Stimulated activated naive CD8-positive, alpha-beta T cell treated with anti-CD3 and anti-CD28 coated beads, Interleukin-15, Interleukin-2, amounts not matched to agents 100 ng/mL and 50 ng/mL, for 24 hours (primary cell): ENCODE measurements around the gene CS.
A peak's percentile ranks its signal among the peaks of the same experiment; 100 is the strongest.
"Not testable (repeated sequence)": the region's sequence is repeated elsewhere in the genome, so short reads cannot be mapped to it uniquely, and the experiment has no call there.

Experiments used
- H3K27ac Mint-ChIP-seq: one replicate; pipeline ENCODE4 v1.8.0; 2021; ENCODE audit warnings: mild to moderate bottlenecking, mixed read lengths
- H3K27me3 Mint-ChIP-seq: one replicate; pipeline ENCODE4 v1.8.0; 2021; ENCODE audit warnings: mixed read lengths
- H3K36me3 Mint-ChIP-seq: one replicate; pipeline ENCODE4 v1.8.0; 2021; ENCODE audit warnings: low read depth, mixed read lengths
- H3K4me1 Mint-ChIP-seq: one replicate; pipeline ENCODE4 v1.8.0; 2021; ENCODE audit warnings: low read depth, mixed read lengths
- H3K4me3 Mint-ChIP-seq: one replicate; pipeline ENCODE4 v1.8.0; 2021; ENCODE audit warnings: mild to moderate bottlenecking, mixed read lengths
- H3K9me3 Mint-ChIP-seq: one replicate; pipeline ENCODE4 v1.8.0; 2021; ENCODE audit warnings: mixed read lengths

The CS gene

GRCh38 chr12:56304276-56304675 is 4.1 kb upstream of the CS start:
- H3K4me3 Mint-ChIP-seq = no peak overlapping the region
- H3K9me3 Mint-ChIP-seq = no peaks in the 10 kb centered on the region
- H3K27ac Mint-ChIP-seq = no peak overlapping the region
- H3K36me3 Mint-ChIP-seq = peaks cover 32% of the 10 kb centered on the region
- no peaks in the 10 kb centered on the region for H3K27me3 Mint-ChIP-seq
- peaks cover 22% of the 10 kb centered on the region for H3K4me1 Mint-ChIP-seq

GRCh38 chr12:56300644-56301464 is 724 bp upstream of the CS start:
- Mint-ChIP-seq H3K4me3 (peak overlapping the region; percentile 99), H3K4me1 (peaks cover 56% of the 10 kb centered on the region), H3K27ac (peak overlapping the region; percentile 97), H3K27me3 (no peaks in the 10 kb centered on the region), H3K9me3 (no peaks in the 10 kb centered on the region), H3K36me3 (peaks cover 48% of the 10 kb centered on the region)

- Mint-ChIP-seq H3K36me3 (peaks cover 42% of the 10 kb centered on the region), H3K4me3 (peak overlapping the region; percentile 99), H3K9me3 (no peaks in the 10 kb centered on the region), H3K27ac (peak overlapping the region; percentile 97), H3K4me1 (peaks cover 56% of the 10 kb centered on the region), H3K27me3 (no peaks in the 10 kb centered on the region)
These were observed 750 bp downstream of the CS start for GRCh38 chr12:56299308-56299852.

GRCh38 chr12:56298828-56299227 is 1.3 kb downstream of the CS start:
- peaks cover 41% of the 10 kb centered on the region for H3K36me3 Mint-ChIP-seq
- peaks cover 59% of the 10 kb centered on the region for H3K4me1 Mint-ChIP-seq
- peak overlapping the region; percentile 97 for H3K27ac Mint-ChIP-seq
- no peaks in the 10 kb centered on the region for H3K9me3 Mint-ChIP-seq
- H3K4me3 Mint-ChIP-seq = peak overlapping the region; percentile 99
- H3K27me3 Mint-ChIP-seq = no peaks in the 10 kb centered on the region

GRCh38 chr12:56297400-56297799 is 2.7 kb downstream of the CS start:
- H3K36me3 Mint-ChIP-seq = peaks cover 48% of the 10 kb centered on the region
- peaks cover 66% of the 10 kb centered on the region for H3K4me1 Mint-ChIP-seq

GRCh38 chr12:56296295-56296694 is 3.8 kb downstream of the CS start:
- Mint-ChIP-seq H3K4me3 (peak overlapping the region; percentile 6), H3K9me3 (no peaks in the 10 kb centered on the region), H3K27ac (no peak overlapping the region), H3K4me1 (peaks cover 66% of the 10 kb centered on the region), H3K27me3 (no peaks in the 10 kb centered on the region), H3K36me3 (peaks cover 50% of the 10 kb centered on the region)

More at GRCh38 chr12:56297400-56297799, 2.7 kb downstream of the CS start:
- Mint-ChIP-seq H3K27me3 (no peaks in the 10 kb centered on the region), H3K4me3 (peak overlapping the region; percentile 37), H3K27ac (peak overlapping the region; percentile 58), H3K9me3 (no peaks in the 10 kb centered on the region)

GRCh38 chr12:56293795-56294194 is 6.3 kb downstream of the CS start:
- Mint-ChIP-seq H3K9me3 (no peaks in the 10 kb centered on the region), H3K27me3 (no peaks in the 10 kb centered on the region), H3K4me3 (no peak overlapping the region)

GRCh38 chr12:56288705-56289387 is 11.3 kb downstream of the CS start:
- H3K4me1 Mint-ChIP-seq = peaks cover 31% of the 10 kb centered on the region
- no peak overlapping the region for H3K27ac Mint-ChIP-seq
- H3K36me3 Mint-ChIP-seq = peaks cover 51% of the 10 kb centered on the region
- no peaks in the 10 kb centered on the region for H3K27me3 Mint-ChIP-seq
- H3K9me3 Mint-ChIP-seq = no peaks in the 10 kb centered on the region
- H3K4me3 Mint-ChIP-seq = no peak overlapping the region

More at GRCh38 chr12:56293795-56294194, 6.3 kb downstream of the CS start:
- peaks cover 59% of the 10 kb centered on the region for H3K36me3 Mint-ChIP-seq
- peaks cover 60% of the 10 kb centered on the region for H3K4me1 Mint-ChIP-seq
- H3K27ac Mint-ChIP-seq = peak overlapping the region; percentile 77

- H3K27me3 Mint-ChIP-seq = no peaks in the 10 kb centered on the region
- no peak overlapping the region for H3K27ac Mint-ChIP-seq
- peaks cover 62% of the 10 kb centered on the region for H3K36me3 Mint-ChIP-seq
- H3K4me3 Mint-ChIP-seq = no peak overlapping the region
- H3K4me1 Mint-ChIP-seq = peaks cover 12% of the 10 kb centered on the region
- no peaks in the 10 kb centered on the region for H3K9me3 Mint-ChIP-seq
These were observed 13.9 kb downstream of the CS start for GRCh38 chr12:56286044-56286830.

- H3K27ac Mint-ChIP-seq, H3K4me1 Mint-ChIP-seq, H3K9me3 Mint-ChIP-seq, H3K27me3 Mint-ChIP-seq, H3K4me3 Mint-ChIP-seq: not testable (repeated sequence)
- peaks cover 54% of the 10 kb centered on the region for H3K36me3 Mint-ChIP-seq
These were observed 15.9 kb downstream of the CS start for GRCh38 chr12:56284263-56284662.

- H3K27ac Mint-ChIP-seq = no peak overlapping the region
- H3K36me3 Mint-ChIP-seq = peaks cover 60% of the 10 kb centered on the region
- H3K9me3 Mint-ChIP-seq = no peaks in the 10 kb centered on the region
- no peak overlapping the region for H3K4me3 Mint-ChIP-seq
- no peaks in the 10 kb centered on the region for H3K27me3 Mint-ChIP-seq
- no peaks in the 10 kb centered on the region for H3K4me1 Mint-ChIP-seq
These were observed 17.6 kb downstream of the CS start for GRCh38 chr12:56282579-56282978.

- no peak overlapping the region for H3K27ac Mint-ChIP-seq
- no peaks in the 10 kb centered on the region for H3K4me1 Mint-ChIP-seq
- no peaks in the 10 kb centered on the region for H3K9me3 Mint-ChIP-seq
- H3K4me3 Mint-ChIP-seq = no peak overlapping the region
- no peaks in the 10 kb centered on the region for H3K27me3 Mint-ChIP-seq
- peaks cover 61% of the 10 kb centered on the region for H3K36me3 Mint-ChIP-seq
These were observed 18.1 kb downstream of the CS start for GRCh38 chr12:56282030-56282429.

- peaks cover 57% of the 10 kb centered on the region for H3K36me3 Mint-ChIP-seq
- H3K27me3 Mint-ChIP-seq = no peaks in the 10 kb centered on the region
- no peaks in the 10 kb centered on the region for H3K4me1 Mint-ChIP-seq
- no peaks in the 10 kb centered on the region for H3K9me3 Mint-ChIP-seq
- H3K27ac Mint-ChIP-seq = peak overlapping the region; percentile 50
- H3K4me3 Mint-ChIP-seq = no peak overlapping the region
These were observed 19.3 kb downstream of the CS start for GRCh38 chr12:56280849-56281248.

- Mint-ChIP-seq H3K27ac (no peak overlapping the region), H3K9me3 (no peaks in the 10 kb centered on the region), H3K4me3 (no peak overlapping the region), H3K4me1 (no peaks in the 10 kb centered on the region), H3K27me3 (no peaks in the 10 kb centered on the region), H3K36me3 (peaks cover 64% of the 10 kb centered on the region)
These were observed 21.2 kb downstream of the CS start for GRCh38 chr12:56278905-56279304.

- no peak overlapping the region for H3K27ac Mint-ChIP-seq
- no peaks in the 10 kb centered on the region for H3K9me3 Mint-ChIP-seq
- H3K4me3 Mint-ChIP-seq = no peak overlapping the region
- no peaks in the 10 kb centered on the region for H3K27me3 Mint-ChIP-seq
- H3K4me1 Mint-ChIP-seq = no peaks in the 10 kb centered on the region
- peaks cover 62% of the 10 kb centered on the region for H3K36me3 Mint-ChIP-seq
These were observed 25.8 kb downstream of the CS start for GRCh38 chr12:56274299-56274698.
